Stimulated activated CD8-positive, alpha-beta memory T cell treated with anti-CD3 and anti-CD28 coated beads, Interleukin-12 subunit alpha, Interleukin-12 subunit beta, amount 100 ng/mL, for 24 hours (primary cell): ENCODE data around the gene MBD6.

Source experiments
- DNase-seq: peaks from one replicate; pipeline ENCODE4 v3.0.0-alpha.2; 2020; ENCODE audit errors: extremely low read depth

The MBD6 gene

DNA sequence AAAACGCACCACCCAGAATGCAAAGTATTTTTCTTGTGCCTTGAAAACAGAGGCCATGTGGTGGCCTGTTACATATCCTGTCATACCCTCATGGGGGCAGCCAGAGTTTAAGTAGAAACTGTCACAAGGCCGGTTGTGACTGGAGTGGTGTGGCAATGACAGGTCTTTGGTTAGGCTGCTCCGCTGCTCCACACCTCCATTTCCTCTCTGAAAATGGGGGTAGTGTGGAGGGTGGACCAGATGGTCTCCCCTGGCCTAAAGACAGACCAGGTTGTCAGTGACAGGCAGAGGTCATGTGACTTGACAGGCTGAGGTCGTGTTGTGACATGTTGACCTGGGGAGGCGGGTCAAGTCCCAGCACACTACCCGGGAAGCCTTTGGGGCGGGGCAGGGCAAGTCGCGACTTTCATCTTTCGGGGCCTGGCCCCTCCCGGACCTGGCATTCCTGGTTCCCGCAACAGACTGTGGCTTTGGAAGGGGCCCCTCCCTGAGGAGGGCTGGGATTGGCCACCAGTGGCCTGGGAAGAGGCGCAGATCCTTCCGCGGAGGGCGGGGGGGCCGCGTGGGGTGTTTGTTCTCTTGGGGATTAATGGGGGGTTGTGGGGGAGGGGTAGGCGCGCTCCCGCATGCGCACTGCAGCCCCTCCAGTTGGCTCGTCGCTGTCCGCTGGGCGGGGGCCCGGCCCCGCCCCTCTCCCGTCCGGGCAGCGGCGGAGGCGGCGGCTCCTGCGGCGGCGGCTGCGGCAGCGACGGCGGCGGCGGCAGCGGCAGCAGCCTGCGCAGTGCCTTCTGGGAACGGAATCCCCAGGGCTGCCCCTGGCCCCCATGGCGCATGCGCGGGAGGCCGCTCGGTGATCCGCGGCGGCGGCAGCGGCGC, at the start of gene MBD6:
MBD6 (plus strand) TSS at position 814 of the 876 bp plus-strand sequence. CDS start 1,480 bp downstream, outside the sequence.
- peak; percentile 75 for DNase-seq

- DNase-seq = no peak
Measured at GRCh38 chr12:57473392-57473791, 49.2 kb upstream of the MBD6 start.

GRCh38 chr12:57473886-57474285, 48.7 kb upstream of the MBD6 start:
- DNase-seq = no peak

DNA sequence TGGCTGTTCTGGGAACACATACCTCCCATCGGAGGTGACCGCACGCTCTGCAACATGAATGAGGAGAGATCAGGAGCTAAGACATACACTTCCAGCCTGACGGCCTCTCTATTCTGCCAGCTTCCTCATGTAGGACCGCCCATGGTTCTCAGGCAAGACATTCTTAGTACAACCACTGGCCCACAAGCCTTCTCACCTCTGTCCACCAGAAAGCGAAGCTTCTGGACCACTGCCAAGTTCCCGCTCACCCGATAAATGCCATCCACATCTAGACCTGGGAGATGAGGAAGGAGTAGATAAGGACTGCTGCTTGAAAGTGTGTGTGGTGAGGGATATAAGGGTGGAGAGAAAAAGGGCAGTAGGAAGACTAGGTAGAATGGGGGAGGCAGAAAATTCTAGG, 48.2 kb upstream of the MBD6 start:
- DNase-seq = no peak

DNA sequence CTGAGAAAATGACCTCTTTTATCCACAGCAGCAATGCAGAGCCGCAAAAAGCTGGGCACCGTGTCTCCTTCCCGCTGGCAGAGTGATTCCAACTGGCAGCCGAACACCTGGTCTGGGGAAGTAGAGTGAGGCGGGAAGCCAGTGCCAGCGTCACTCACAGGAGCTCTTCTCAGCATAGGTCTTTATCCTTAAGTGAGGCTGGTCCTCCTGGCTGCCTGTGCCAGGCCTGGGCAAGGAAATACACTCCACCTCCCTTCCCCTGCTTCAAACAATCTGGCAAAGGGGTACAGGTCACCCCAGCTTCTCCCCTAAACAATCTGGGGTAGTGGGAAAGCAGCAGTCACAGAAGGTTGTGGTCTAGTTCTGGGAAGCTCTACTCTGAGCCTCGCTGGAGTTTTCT, 47.8 kb upstream of the MBD6 start:
- DNase-seq = no peak

- DNase-seq = no peak
Measured at GRCh38 chr12:57475271-57476161, 47.1 kb upstream of the MBD6 start.

- no peak for DNase-seq
Measured at GRCh38 chr12:57476162-57476992, 46.2 kb upstream of the MBD6 start.

GRCh38 chr12:57476993-57477709, 45.5 kb upstream of the MBD6 start:
- no peak for DNase-seq

GRCh38 chr12:57477710-57478681, 44.6 kb upstream of the MBD6 start:
- DNase-seq = no peak

DNA sequence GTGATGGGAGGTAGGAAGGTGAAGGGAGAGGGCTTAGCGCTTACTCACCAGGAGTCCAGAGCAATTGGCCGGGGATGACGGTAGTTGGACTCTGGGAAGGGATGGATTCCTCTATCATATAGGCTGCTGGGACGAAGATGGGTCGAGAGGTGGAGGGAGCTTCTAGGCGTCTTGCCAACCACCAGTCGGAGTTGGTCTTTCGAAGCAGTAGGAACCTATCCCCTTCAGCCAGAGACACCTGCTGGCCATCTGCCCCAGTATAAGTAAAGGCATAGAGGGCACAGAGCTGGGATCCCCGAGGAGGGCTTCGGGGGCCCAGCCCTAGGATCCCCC, 43.6 kb upstream of the MBD6 start:
- DNase-seq = no peak

- no peak for DNase-seq
Measured at GRCh38 chr12:57479376-57480115, 43.1 kb upstream of the MBD6 start, which contains the start of gene ARHGAP9. TSS of gene ARHGAP9 (minus strand) at chr12:57479866. CDS start at chr12:57479406, 460 bp downstream.

GRCh38 chr12:57481671-57482070, 41.0 kb upstream of the MBD6 start:
- no peak for DNase-seq

- DNase-seq = no peak
Measured at GRCh38 chr12:57483466-57483865, 39.2 kb upstream of the MBD6 start.

GRCh38 chr12:57485695-57486094, 36.9 kb upstream of the MBD6 start:
- DNase-seq = no peak

DNA sequence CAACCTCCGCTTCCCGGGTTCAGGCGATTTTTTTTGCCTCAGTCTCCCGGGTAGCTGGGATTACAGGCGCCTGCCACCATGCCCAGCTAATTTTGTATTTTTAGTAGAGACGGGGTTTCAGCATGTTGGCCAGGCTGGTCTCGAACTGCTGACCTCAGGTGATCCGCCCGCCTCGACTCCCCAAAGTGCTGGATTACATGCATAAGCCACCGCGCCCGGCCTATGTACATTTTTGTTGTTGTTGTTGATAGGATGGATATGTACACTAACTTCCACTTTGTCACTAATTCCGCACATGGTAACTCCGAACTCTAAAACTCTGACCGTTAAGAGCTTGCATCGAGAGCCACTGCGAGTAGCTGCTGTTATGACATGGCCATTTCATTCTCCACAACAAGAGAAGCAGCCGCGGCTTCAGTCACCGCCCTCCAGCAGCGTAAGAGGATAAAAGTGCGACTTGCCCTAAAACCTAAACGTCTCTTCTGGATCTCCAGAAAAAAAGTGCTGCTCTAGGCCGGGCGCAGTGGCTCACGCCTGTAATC, 35.5 kb upstream of the MBD6 start:
- DNase-seq = no peak

DNA sequence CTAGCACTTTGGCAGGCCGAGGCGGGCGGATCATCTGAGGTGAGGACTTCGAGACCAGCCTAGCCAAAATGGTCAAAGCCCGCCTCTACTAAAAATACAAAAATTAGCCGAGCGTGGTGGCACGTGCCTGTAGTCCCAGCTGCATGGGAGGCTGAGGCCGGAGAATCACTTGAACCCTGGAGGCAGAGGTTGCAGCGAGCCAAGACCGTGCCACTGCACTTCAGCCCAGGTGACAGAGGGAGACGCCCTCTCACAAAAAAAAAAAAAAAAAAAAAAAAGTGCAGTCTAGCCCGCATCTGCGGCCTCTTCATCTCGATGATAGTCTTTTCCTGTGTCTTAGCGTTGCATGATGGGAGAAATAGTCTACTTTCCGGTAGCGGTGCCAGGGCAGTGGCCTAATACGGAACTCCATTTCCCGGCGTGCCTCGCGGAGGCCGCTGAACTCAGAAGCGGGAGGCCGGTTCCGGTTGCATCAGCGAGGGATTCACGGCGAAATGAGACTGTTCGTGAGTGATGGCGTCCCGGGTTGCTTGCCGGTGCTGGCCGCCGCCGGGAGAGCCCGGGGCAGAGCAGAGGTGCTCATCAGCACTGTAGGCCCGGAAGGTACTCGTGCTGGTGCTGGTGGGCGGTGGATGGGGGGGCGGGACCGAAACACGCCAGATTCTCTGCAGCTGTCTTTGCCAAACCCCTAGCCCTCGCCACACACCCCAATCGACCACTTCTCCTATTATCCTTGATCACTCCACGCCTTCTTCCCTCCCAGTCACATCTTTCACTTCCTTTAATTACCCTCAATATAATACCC, 34.8 kb upstream of the MBD6 start, which contains the start of gene MARS1:
MARS1 (plus strand) TSS at position 472 of the 805 bp plus-strand sequence; CDS start at position 495, 23 bp downstream.
- peak; percentile 83 for DNase-seq

DNA sequence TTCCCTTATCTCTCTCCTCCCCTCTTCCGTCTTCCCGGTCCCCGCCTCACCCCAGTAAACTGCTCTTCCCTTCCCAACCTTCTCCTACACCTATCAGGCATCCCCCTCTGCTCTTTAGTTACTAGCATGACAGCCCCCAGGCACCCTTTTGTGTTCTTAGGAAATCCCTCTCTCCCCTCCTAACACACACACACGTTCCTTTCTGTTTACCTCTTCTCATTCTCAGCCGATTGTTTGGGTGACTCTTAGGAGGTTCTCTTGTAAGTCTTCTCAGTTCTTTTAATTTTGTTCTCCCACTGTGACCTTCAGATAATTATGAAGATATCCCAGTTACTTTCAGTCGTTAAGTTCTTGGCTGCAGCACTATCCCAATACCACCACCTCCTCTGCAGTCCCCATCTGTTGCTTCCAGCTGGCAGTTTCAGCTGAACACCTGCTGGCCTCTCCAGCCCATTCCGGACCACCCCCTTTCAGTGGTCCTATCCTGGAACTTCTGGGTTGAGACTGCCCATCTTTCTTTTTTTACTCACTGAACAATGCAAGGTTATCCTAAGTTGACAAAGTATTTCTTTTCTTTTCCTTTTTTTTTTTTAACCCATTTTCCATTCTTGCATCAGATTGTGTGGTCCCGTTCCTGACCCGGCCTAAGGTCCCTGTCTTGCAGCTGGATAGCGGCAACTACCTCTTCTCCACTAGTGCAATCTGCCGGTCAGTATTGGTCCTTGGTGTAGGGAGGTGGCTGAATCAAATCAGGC, 34.0 kb upstream of the MBD6 start:
- no peak for DNase-seq
